Hepatocyte (in vitro differentiated cells): ENCODE measurements around the gene DLG2. TPM values are rescaled to one million over a fixed set of nuclear protein-coding genes. Genes with fewer than 3 reads are reported as not detected.
"Not testable (repeated sequence)": the region's sequence is repeated elsewhere in the genome, so short reads cannot be mapped to it uniquely, and the experiment has no call there.

Experiments used
- DNase-seq: peaks from one replicate; pipeline ENCODE4 v3.0.0-alpha.2; 2016; ENCODE audit warnings: low spot score
- H2AFZ ChIP-seq: fragments of 200-600 bp; sonication (generic); 2 replicates; pipeline ENCODE4 v1.6.0; 2016; ENCODE audit warnings: antibody characterized with exemption, mild to moderate bottlenecking
- H3K27ac ChIP-seq: fragments of 200-600 bp; sonication (generic); 2 replicates; pipeline ENCODE4 v1.5.1; 2016; ENCODE audit warnings: mild to moderate bottlenecking
- H3K27me3 ChIP-seq: fragments of 200-600 bp; sonication (generic); 2 replicates; pipeline ENCODE4 v1.6.1; 2016
- H3K36me3 ChIP-seq: fragments of 200-600 bp; sonication (generic); replicated peaks from 2 replicates; pipeline ENCODE4 v1.5.1; 2016; ENCODE audit warnings: low read depth; ENCODE audit not compliant: insufficient read depth
- H3K4me1 ChIP-seq: fragments of 200-600 bp; sonication (generic); 2 replicates; pipeline ENCODE4 v1.5.1; 2016; ENCODE audit warnings: mild to moderate bottlenecking, moderate library complexity; ENCODE audit not compliant: insufficient read depth
- H3K4me2 ChIP-seq: fragments of 200-600 bp; sonication (generic); 2 replicates; pipeline ENCODE4 v1.6.0; 2016
- H3K4me3 ChIP-seq: fragments of 200-600 bp; sonication (generic); 2 replicates; pipeline ENCODE4 v1.5.1; 2016; ENCODE audit warnings: mild to moderate bottlenecking
- H3K79me2 ChIP-seq: fragments of 200-600 bp; sonication (generic); 2 replicates; pipeline ENCODE4 v1.6.0; 2017; ENCODE audit warnings: mild to moderate bottlenecking
- H3K9me2 ChIP-seq: fragments of 200-600 bp; sonication (generic); replicated peaks from 2 replicates; pipeline ENCODE4 v1.6.0; 2017; ENCODE audit warnings: mild to moderate bottlenecking; ENCODE audit not compliant: insufficient read depth
- H3K9me3 ChIP-seq: fragments of 200-600 bp; sonication (generic); 2 replicates; pipeline ENCODE4 v1.5.1; 2016; ENCODE audit warnings: low read depth, mild to moderate bottlenecking
- H4K20me1 ChIP-seq: fragments of 200-600 bp; sonication (generic); 2 replicates; pipeline ENCODE4 v1.6.0; 2016; ENCODE audit warnings: mild to moderate bottlenecking; ENCODE audit not compliant: insufficient read depth, poor library complexity, severe bottlenecking
- CTCF ChIP-seq: fragments of 200-600 bp; sonication (generic); IDR thresholded peaks from 2 replicates; pipeline ENCODE4 v1.5.1; 2016; ENCODE audit warnings: antibody characterized with exemption, mild to moderate bottlenecking; ENCODE audit not compliant: poor library complexity
- EZH2 ChIP-seq: fragments of 200-600 bp; sonication (generic); IDR thresholded peaks from 2 replicates; pipeline ENCODE4 v1.6.1; 2016; ENCODE audit warnings: antibody characterized with exemption, mild to moderate bottlenecking, borderline replicate concordance
- EZH2phosphoT487 ChIP-seq: fragments of 200-600 bp; sonication (generic); IDR thresholded peaks from one replicate; pipeline ENCODE4 v1.6.1; 2018; ENCODE audit warnings: antibody characterized with exemption, mild to moderate bottlenecking, low read depth, moderate library complexity; ENCODE audit not compliant: unreplicated experiment, severe bottlenecking
- WGBS: methylation state at CpG from one replicate; pipeline ENCODE4 v1.1.6; 2016; ENCODE audit warnings: low lambda C conversion rate; ENCODE audit errors: missing lambda C conversion rate; 5-methylcytosine and 5-hydroxymethylcytosine counted together
- polyA plus RNA-seq: library from polyadenylated mRNA; unstranded; fragments of >200 nt; fragmentation: Nextera tagmentation; extraction: Ambion mirVana; gene quantifications from 2 replicates; pipeline ENCODE4 v1.2.1, GENCODE V29; 2016
- total RNA-seq: library from RNA; depleted of rRNA; stranded (reverse); fragments of >200 nt; gene quantifications from 2 replicates; pipeline ENCODE4 v1.2.3, GENCODE V29; 2014

Gene DLG2
- total and polyA plus RNA-seq, 2 experiments from 2014 or later: 2.6 to 6.8 TPM

DNA sequence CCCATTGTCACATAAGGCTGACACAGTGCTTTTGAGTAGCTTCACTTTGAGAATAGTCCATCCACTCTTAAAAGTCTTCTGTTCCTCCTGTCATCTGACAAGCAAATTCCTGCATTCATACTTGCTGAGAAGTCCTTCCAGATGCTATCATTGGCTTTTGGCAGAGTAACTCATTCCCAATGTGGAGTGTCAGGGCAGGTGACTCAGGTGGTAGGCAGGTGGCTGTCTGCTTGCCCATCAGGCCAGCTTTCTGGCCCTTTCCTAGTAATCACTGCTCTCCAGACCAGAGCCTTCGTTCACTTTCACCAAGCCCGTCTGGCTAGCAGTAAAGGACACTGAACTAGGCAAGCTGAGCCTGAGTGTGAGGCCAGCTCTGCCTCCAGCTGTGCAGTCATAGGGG lies 2178.5 kb downstream of the DLG2 start:
- no peak overlapping the region for H3K4me2 ChIP-seq
- WGBS: 93% methylated on average over 2 of the region's 2 CpGs
- no peaks in the 10 kb centered on the region for H3K79me2 ChIP-seq
- no peaks in the 10 kb centered on the region for H3K4me1 ChIP-seq
- no peak overlapping the region for H3K4me3 ChIP-seq
- no peaks in the 10 kb centered on the region for H4K20me1 ChIP-seq
- no peak overlapping the region for H3K27ac ChIP-seq
- TF ChIP-seq EZH2phosphoT487 (no peak), CTCF (no peak), EZH2 (no peak)
- H3K36me3 ChIP-seq: no peaks in the 10 kb centered on the region
- no peak overlapping the region for H2AFZ ChIP-seq
- H3K9me3 ChIP-seq: no peaks in the 10 kb centered on the region
- DNase-seq: no peak
- H3K9me2 ChIP-seq: no peaks in the 10 kb centered on the region
- no peaks in the 10 kb centered on the region for H3K27me3 ChIP-seq

DNA sequence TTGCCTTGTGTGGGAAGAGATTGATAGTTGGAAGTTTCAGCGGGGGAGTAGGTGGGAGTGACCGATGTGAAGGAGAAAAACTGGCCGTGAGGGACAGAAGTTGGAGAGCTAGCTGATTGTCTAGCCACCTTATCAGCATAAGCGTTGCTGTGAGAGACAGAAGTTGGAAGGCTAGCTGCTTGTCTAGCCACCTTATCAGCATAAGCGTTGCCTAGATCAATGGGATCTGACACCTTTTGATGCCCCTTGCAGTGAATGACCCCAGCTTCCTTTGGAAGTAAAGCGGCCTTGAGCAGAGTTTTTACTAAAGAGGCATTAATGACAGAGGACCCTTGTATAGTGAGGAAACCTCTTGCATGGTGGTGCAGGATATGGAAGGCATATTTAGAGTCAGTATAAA lies 2183.3 kb downstream of the DLG2 start:
- not testable (repeated sequence) for H2AFZ ChIP-seq, H3K27me3 ChIP-seq, H3K36me3 ChIP-seq, H3K4me3 ChIP-seq, H3K4me1 ChIP-seq, DNase-seq, H3K27ac ChIP-seq, H3K4me2 ChIP-seq, H4K20me1 ChIP-seq, H3K9me2 ChIP-seq, H3K9me3 ChIP-seq, H3K79me2 ChIP-seq
- WGBS: 45% methylated on average over 6 of the region's 6 CpGs

DNA sequence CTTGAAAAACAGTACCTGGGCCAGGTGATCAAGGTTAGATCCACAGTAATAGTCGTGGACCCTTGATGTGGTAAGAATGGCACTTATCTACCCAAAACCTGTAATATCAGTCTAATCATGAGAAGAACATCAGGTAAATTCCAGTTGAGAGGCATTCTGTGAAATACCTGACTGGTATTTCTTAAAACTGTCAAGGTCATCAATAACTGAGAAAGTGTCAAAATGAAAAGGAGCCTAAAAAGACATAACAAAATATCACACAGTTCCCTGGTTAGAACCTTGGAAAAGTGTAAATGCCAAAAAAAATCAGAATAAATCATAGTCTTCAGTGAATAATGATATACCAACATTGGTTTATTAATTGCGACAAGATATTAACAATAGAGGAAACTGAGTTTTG lies 2185.5 kb downstream of the DLG2 start:
- DNase-seq: no peak
- Histone ChIP-seq H2AFZ (no peak overlapping the region), H3K4me2 (no peak overlapping the region), H3K27me3 (no peaks in the 10 kb centered on the region), H3K9me3 (no peaks in the 10 kb centered on the region), H3K4me3 (no peak overlapping the region), H4K20me1 (no peaks in the 10 kb centered on the region), H3K9me2 (no peaks in the 10 kb centered on the region), H3K27ac (no peak overlapping the region), H3K4me1 (no peaks in the 10 kb centered on the region), H3K79me2 (no peaks in the 10 kb centered on the region), H3K36me3 (no peaks in the 10 kb centered on the region)
- TF ChIP-seq EZH2phosphoT487 (no peak), CTCF (no peak), EZH2 (no peak)
- WGBS: 85% methylated on average over 2 of the region's 2 CpGs

DNA sequence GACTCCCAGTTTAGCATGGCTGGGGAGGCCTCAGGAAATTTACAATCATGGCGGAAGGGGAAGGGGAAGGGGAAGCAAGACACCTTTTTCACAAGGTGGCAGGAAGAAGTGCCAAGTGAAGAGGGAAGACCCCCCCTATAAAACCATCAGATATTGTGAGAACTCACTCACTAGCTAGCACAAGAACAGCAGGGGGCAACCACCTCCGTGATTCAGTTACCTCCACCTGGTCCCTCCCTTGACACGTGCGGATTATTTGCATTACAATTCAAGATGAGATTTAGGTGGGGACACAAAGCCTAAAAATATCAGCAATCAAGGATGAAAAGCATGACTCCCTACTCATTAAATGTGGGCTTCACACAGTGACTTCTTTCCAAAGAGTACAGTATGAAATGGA lies 2186.0 kb downstream of the DLG2 start:
- Histone ChIP-seq H3K4me2 (no peak overlapping the region), H3K4me3 (no peak overlapping the region), H3K9me3 (no peaks in the 10 kb centered on the region), H3K79me2 (no peaks in the 10 kb centered on the region), H3K4me1 (no peaks in the 10 kb centered on the region), H3K36me3 (no peaks in the 10 kb centered on the region), H3K9me2 (no peaks in the 10 kb centered on the region), H2AFZ (no peak overlapping the region), H3K27me3 (no peaks in the 10 kb centered on the region), H3K27ac (no peak overlapping the region), H4K20me1 (no peaks in the 10 kb centered on the region)
- TF ChIP-seq CTCF: no peak
- DNase-seq: no peak
- WGBS: 59% methylated on average over 4 of the region's 4 CpGs
